HL-60 (cell line): ENCODE data around the gene COMMD1.

Experiments
- DNase-seq, 2 experiments: peaks; one replicate each; pipeline ENCODE4 v3.0.0-alpha.2; 2010 to 2020; ENCODE audit warnings: low read depth in 1 of 2, low spot score in 1 of 2
- H3K27ac ChIP-seq: fragments of 250-450 bp; sonication (Bioruptor Pico); replicated peaks from 2 replicates; pipeline ENCODE4 v1.5.1; 2020; ENCODE audit warnings: mild to moderate bottlenecking, moderate library complexity
- H3K27me3 ChIP-seq: fragments of 250-450 bp; sonication (Bioruptor Pico); 2 replicates; pipeline ENCODE4 v1.5.1; 2021; ENCODE audit warnings: mild to moderate bottlenecking, moderate library complexity; ENCODE audit not compliant: insufficient read depth, poor library complexity, severe bottlenecking
- H3K4me3 ChIP-seq: replicated peaks from 2 replicates; pipeline ENCODE4 v1.5.1; 2011; ENCODE audit warnings: mild to moderate bottlenecking, control low read depth, low read length; ENCODE audit not compliant: insufficient read depth
- GABPA ChIP-seq: IDR thresholded peaks from 2 replicates; pipeline ENCODE4 v1.6.1; 2012; ENCODE audit warnings: low read depth
- POLR2AphosphoS5 ChIP-seq: IDR thresholded peaks from 2 replicates; pipeline ENCODE4 v1.6.1; 2012; ENCODE audit warnings: low read depth
- REST ChIP-seq: IDR thresholded peaks from 2 replicates; pipeline ENCODE4 v1.6.1; 2012; ENCODE audit warnings: low read depth; ENCODE audit not compliant: insufficient replicate concordance
- SPI1 ChIP-seq: IDR thresholded peaks from 2 replicates; pipeline ENCODE4 v1.6.1; 2012; ENCODE audit warnings: low read depth, mild to moderate bottlenecking, borderline replicate concordance
- TF ChIP-seq, protein P1 (sequence below): IDR thresholded peaks from one replicate; pipeline ENCODE4 v1.5.1; 2011; ENCODE audit warnings: low read length, control low read depth, inconsistent platforms; ENCODE audit not compliant: insufficient read depth

COMMD1 gene

DNA sequence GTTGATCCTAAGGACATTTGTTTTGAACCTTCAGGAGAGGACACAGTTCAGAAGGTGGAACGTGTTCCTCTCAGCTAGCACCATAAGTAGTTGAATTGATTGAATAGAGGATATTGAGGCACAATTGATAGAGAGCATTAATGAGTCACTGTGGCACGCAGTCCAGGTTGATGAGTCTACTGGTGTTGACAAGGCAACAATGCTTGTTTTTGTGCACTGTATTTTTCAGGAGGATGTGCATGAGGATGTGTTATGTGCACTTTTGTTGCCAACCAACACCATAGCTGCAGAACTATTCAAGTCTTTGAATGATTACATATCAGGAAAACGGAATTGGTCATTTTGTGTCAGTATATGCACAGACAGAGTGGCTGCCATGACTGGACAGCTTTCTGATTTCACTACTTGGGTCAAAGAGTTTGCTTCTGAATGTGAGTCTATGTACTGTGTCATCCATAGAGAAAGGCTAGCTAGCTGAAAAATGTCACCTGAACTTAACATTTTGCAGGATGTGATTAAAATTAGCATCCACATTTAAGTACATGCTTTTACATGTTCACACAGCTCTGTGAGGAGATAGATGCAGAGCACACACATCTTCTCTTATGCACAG, 150.4 kb downstream of the COMMD1 start:
- no peak for DNase-seq
- TF ChIP-seq GABPA: no peak
- no peak for TF ChIP-seq POLR2AphosphoS5
- no peak for TF ChIP-seq SPI1
- TF ChIP-seq REST: no peak
- no peak overlapping the region for H3K27ac ChIP-seq
- no peak overlapping the region for H3K4me3 ChIP-seq
- H3K27me3 ChIP-seq: no peaks in the 10 kb centered on the region

DNA sequence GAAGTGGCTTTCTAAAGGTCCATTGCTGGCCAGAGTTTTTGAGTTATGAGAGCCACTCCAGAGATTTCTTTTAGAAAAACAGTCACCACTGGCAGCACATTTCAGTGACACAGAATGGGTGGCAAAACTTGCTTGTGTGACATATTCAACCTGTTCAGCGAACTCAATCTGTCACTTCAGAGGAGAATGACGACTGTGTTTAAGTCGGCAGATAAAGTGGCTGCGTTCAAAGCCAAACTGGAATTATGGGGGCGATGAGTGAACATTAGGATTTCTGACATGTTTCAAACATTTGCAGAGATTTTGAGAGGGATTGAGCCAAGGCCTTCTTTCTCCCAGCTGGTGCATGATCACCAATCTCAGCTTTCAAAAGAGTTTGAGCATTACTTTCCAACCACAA, 150.9 kb downstream of the COMMD1 start:
- H3K27ac ChIP-seq: no peak overlapping the region
- no peaks in the 10 kb centered on the region for H3K27me3 ChIP-seq
- DNase-seq: no peak
- no peak for TF ChIP-seq POLR2AphosphoS5
- TF ChIP-seq, protein P1, sequence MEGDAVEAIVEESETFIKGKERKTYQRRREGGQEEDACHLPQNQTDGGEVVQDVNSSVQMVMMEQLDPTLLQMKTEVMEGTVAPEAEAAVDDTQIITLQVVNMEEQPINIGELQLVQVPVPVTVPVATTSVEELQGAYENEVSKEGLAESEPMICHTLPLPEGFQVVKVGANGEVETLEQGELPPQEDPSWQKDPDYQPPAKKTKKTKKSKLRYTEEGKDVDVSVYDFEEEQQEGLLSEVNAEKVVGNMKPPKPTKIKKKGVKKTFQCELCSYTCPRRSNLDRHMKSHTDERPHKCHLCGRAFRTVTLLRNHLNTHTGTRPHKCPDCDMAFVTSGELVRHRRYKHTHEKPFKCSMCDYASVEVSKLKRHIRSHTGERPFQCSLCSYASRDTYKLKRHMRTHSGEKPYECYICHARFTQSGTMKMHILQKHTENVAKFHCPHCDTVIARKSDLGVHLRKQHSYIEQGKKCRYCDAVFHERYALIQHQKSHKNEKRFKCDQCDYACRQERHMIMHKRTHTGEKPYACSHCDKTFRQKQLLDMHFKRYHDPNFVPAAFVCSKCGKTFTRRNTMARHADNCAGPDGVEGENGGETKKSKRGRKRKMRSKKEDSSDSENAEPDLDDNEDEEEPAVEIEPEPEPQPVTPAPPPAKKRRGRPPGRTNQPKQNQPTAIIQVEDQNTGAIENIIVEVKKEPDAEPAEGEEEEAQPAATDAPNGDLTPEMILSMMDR: no peak
- H3K4me3 ChIP-seq: no peak overlapping the region

- no peak overlapping the region for H3K4me3 ChIP-seq
- DNase-seq: no peak
These were observed 159.8 kb downstream of the COMMD1 start for GRCh38 chr2:62065243-62065642.

More at GRCh38 chr2:62065243-62065642, 159.8 kb downstream of the COMMD1 start:
- no peak overlapping the region for H3K27ac ChIP-seq
- no peaks in the 10 kb centered on the region for H3K27me3 ChIP-seq
- TF ChIP-seq, protein P1: no peak
- TF ChIP-seq SPI1 (no peak), POLR2AphosphoS5 (no peak), GABPA (no peak), REST (no peak)
